Stomach (tissue), 9 donors: ENCODE data around the gene TENM3. TPM values are rescaled to one million over a fixed set of nuclear protein-coding genes. Genes with fewer than 3 reads are reported as not detected.
A peak's percentile ranks its signal among the peaks of the same experiment; 100 is the strongest.

Source experiments
- DNase-seq, 2 donors: peaks; one replicate each; pipeline versions ENCODE4 v3.0.0 to v3.0.0-alpha.2; 2013 to 2019
- H3K27ac ChIP-seq, 5 donors: fragments of 200-600 bp in 4 of 5; sonication (generic) in 4 of 5; one replicate each; pipeline ENCODE4 v1.5.1; 2013 to 2019; ENCODE audit warnings: mild to moderate bottlenecking in 1 of 5, moderate library complexity in 1 of 5
- H3K27me3 ChIP-seq, 3 donors: fragments of 200-600 bp; sonication (generic); one replicate each; pipeline ENCODE4 v1.5.1; 2017 to 2019; ENCODE audit warnings: mixed run types in 1 of 3
- H3K36me3 ChIP-seq, 4 donors: fragments of 200-600 bp; sonication (generic); 1 replicate in 3 of 4; 2 replicates in 1 of 4; pipeline ENCODE4 v1.5.1; 2016 to 2019
- H3K4me1 ChIP-seq, 4 donors: fragments of 200-600 bp; sonication (generic); one replicate each; pipeline ENCODE4 v1.5.1; 2016 to 2019
- H3K4me3 ChIP-seq, 4 donors: fragments of 200-600 bp; sonication (generic) in 3 of 4; one replicate each; pipeline ENCODE4 v1.5.1; 2016 to 2019; ENCODE audit warnings: mild to moderate bottlenecking in 1 of 4
- H3K9me3 ChIP-seq, 4 donors: fragments of 200-600 bp; sonication (generic); one replicate each; pipeline ENCODE4 v1.5.1; 2016 to 2019
- CTCF ChIP-seq, 7 experiments: fragments of 450-650 bp in 4 of 7; fragments of 200-600 bp in 3 of 7; sonication (generic) in 3 of 7; IDR thresholded peaks; one replicate each; pipeline ENCODE4 v1.5.1; 2016 to 2019; ENCODE audit warnings: antibody characterized with exemption in 7 of 7, control low read depth in 2 of 7, mild to moderate bottlenecking in 1 of 7
- EP300 ChIP-seq: sonication (generic); formaldehyde crosslinking; IDR thresholded peaks from one replicate; pipeline ENCODE4 v1.6.1; 2017; ENCODE audit warnings: antibody characterized with exemption
- POLR2A ChIP-seq, 4 donors: fragments of 450-650 bp; IDR thresholded peaks; one replicate each; pipeline ENCODE4 v1.6.1; 2016; ENCODE audit warnings: antibody characterized with exemption in 4 of 4, control low read depth in 2 of 4, mild to moderate bottlenecking in 1 of 4, moderate library complexity in 1 of 4
- POLR2AphosphoS5 ChIP-seq, 3 donors: sonication (generic); formaldehyde crosslinking; IDR thresholded peaks; one replicate each; pipeline ENCODE4 v1.6.1; 2016; ENCODE audit warnings: antibody characterized with exemption in 3 of 3
- WGBS, 5 donors: extraction: QIAGEN DNeasy Blood & Tissue Kit in 3 of 5; methylation state at CpG; one replicate each; pipeline versions ENCODE4 v1.1.5 to v1.1.7; 2013 to 2018; 5-methylcytosine and 5-hydroxymethylcytosine counted together
- intact Hi-C: fragments of 100-400 bp; cut with DNase I; formaldehyde crosslinking; loops from one replicate; pipeline ENCODE4 v1.15.1; 2023; ENCODE audit warnings: low total_unique reads
- polyA plus RNA-seq, 3 donors: library from polyadenylated mRNA; stranded (reverse); fragments of 200-250 nt; gene quantifications; one replicate each; pipeline ENCODE4 v1.2.3, GENCODE V29; 2013
- total RNA-seq, 5 donors: library from RNA; depleted of rRNA; stranded (reverse); fragments of >200 nt; gene quantifications; one replicate each; pipeline versions ENCODE4 v1.1.0 to v1.2.3, GENCODE V29; 2014 to 2016
- donor health status: healthy with polysubstance abuse.
- donor health status: Bipolar disorder and iron deficiency.
- donor health status: healthy.

TENM3 gene
- total and polyA plus RNA-seq, 8 donors: under 0.01 to 8.3 (median 0.44) TPM

GRCh38 chr4:182369211-182369610 is 126.0 kb downstream of the TENM3 start:
- Histone ChIP-seq H3K4me3 (no peak overlapping the region), H3K27ac (no peak overlapping the region), H3K4me1 (no peaks in the 10 kb centered on the region), H3K27me3 (no peaks in the 10 kb centered on the region), H3K36me3 (no peaks in the 10 kb centered on the region), H3K9me3 (peaks cover 0 to 7% (median 0%) of the 10 kb centered on the region in 4 donors)
- intact Hi-C loops: no loop called here
- no peak for TF ChIP-seq POLR2AphosphoS5 (IDR thresholded peaks at IDR 0.05)
- WGBS, 5 donors: 42 to 58% (median 50%) methylated on average over 3 of the region's 3 CpGs
- no peak for DNase-seq

DNA sequence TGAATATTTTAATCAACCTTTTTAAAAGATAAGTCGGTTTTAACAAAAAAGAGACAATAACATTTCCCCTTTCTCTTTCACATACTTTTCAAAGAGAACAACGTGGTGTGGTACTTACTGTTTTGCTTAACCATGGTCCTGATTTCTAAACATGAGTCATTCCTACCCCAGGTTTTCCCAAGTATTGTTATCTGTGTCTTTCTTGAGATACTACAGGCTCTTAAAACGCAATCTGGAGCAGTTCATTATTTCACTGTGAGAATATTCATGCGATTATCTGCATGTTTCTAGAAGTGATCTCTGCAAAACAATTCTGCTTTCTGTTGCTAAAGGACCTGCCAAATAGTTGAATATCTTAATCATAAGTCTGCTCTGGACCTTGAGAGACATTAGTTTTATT is 127.3 kb downstream of the TENM3 start:
- intact Hi-C loops: no loop called here
- WGBS, 5 donors: 68 to 80% (median 71%) methylated on average over 4 of the region's 4 CpGs

DNA sequence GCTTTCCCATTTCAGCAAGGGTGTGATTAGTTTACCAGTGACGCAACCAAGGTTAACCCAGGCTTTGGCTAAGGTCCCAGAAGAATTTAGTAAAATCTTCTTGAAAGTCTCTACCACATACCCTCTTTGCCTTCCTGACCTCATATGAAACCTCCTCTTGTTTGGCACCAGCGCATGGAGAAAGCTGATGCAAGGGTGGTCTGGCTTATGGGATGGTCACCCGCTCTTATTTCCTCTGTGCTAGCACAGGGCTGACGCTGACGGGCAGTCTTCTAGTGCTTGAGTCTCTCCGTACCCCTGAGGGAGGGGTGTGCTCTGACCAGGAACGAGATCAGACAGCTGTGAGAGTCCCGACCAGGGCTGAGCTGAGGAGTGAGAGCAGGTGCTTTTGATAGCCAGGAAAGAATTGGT is 137.6 kb downstream of the TENM3 start:
- Histone ChIP-seq H3K9me3 (peaks cover 0 to 5% (median 0%) of the 10 kb centered on the region in 4 donors), H3K4me3 (no peak overlapping the region), H3K4me1 (no peaks in the 10 kb centered on the region), H3K27me3 (no peaks in the 10 kb centered on the region), H3K36me3 (no peaks in the 10 kb centered on the region), H3K27ac (no peak overlapping the region)
- intact Hi-C loops: no loop called here
- no peak for DNase-seq
- 67 to 89% (median 84%) methylated on average over 8 of the region's 8 CpGs for WGBS, 5 donors
- TF ChIP-seq POLR2AphosphoS5 (IDR thresholded peaks at IDR 0.05) (no peak), POLR2A (IDR thresholded peaks at IDR 0.05) (no peak), EP300 (no peak), CTCF (IDR thresholded peaks at IDR 0.05) (no peak)

More for the DNA sequence above, 127.3 kb downstream of the TENM3 start:
- TF ChIP-seq POLR2A (IDR thresholded peaks at IDR 0.05): no peak
- TF ChIP-seq POLR2AphosphoS5 (IDR thresholded peaks at IDR 0.05): no peak
- TF ChIP-seq EP300: no peak
- no peak for TF ChIP-seq CTCF (IDR thresholded peaks at IDR 0.05)
- H3K27ac ChIP-seq: no peak overlapping the region
- H3K36me3 ChIP-seq: no peaks in the 10 kb centered on the region
- H3K4me3 ChIP-seq: no peak overlapping the region
- H3K9me3 ChIP-seq: peaks cover 0 to 7% (median 0%) of the 10 kb centered on the region in 4 donors
- no peak for DNase-seq
- H3K4me1 ChIP-seq: no peaks in the 10 kb centered on the region
- no peaks in the 10 kb centered on the region for H3K27me3 ChIP-seq

GRCh38 chr4:182382941-182383340 is 139.7 kb downstream of the TENM3 start:
- H3K4me1 ChIP-seq: no peaks in the 10 kb centered on the region
- intact Hi-C loops: no loop called here
- H3K4me3 ChIP-seq: no peak overlapping the region
- no peaks in the 10 kb centered on the region for H3K27me3 ChIP-seq
- TF ChIP-seq EP300 (no peak), POLR2A (IDR thresholded peaks at IDR 0.05) (no peak), CTCF (IDR thresholded peaks at IDR 0.05) (no peak)
- WGBS, 5 donors: 70 to 83% (median 74%) methylated on average over 6 of the region's 6 CpGs
- H3K9me3 ChIP-seq: peaks cover 0 to 5% (median 0%) of the 10 kb centered on the region in 4 donors
- no peak for DNase-seq
- no peaks in the 10 kb centered on the region for H3K36me3 ChIP-seq
- H3K27ac ChIP-seq: no peak overlapping the region

GRCh38 chr4:182384631-182385091 is 141.5 kb downstream of the TENM3 start:
- WGBS, 5 donors: 61 to 69% (median 65%) methylated on average over 6 of the region's 6 CpGs

More at GRCh38 chr4:182384631-182385091, 141.5 kb downstream of the TENM3 start:
- intact Hi-C loops: no loop called here
- no peaks in the 10 kb centered on the region for H3K36me3 ChIP-seq
- no peaks in the 10 kb centered on the region for H3K27me3 ChIP-seq
- no peak overlapping the region for H3K27ac ChIP-seq
- TF ChIP-seq EP300 (no peak), CTCF (IDR thresholded peaks at IDR 0.05) (no peak), POLR2A (IDR thresholded peaks at IDR 0.05) (no peak), POLR2AphosphoS5 (IDR thresholded peaks at IDR 0.05) (no peak)
- H3K4me1 ChIP-seq: no peaks in the 10 kb centered on the region
- H3K9me3 ChIP-seq: peaks cover 0 to 5% (median 0%) of the 10 kb centered on the region in 4 donors
- DNase-seq: peak in 1 of 2 donors; percentile 49
- no peak overlapping the region for H3K4me3 ChIP-seq
